Ascending aorta (tissue), 2 donors: ENCODE measurements around the gene BAD. TPM values are rescaled to one million over a fixed set of nuclear protein-coding genes. Genes with fewer than 3 reads are reported as not detected.

Source experiments
- DNase-seq, 2 donors: peaks; one replicate each; pipeline ENCODE4 v3.0.0-alpha.2; 2019; ENCODE audit warnings: low spot score in 2 of 2
- H3K27ac ChIP-seq, 2 donors: fragments of 200-600 bp; sonication (generic); one replicate each; pipeline ENCODE4 v1.5.1; 2016 to 2017; ENCODE audit warnings: mild to moderate bottlenecking in 1 of 2
- H3K27me3 ChIP-seq: fragments of 200-600 bp; sonication (generic); one replicate; pipeline ENCODE4 v1.5.1; 2017
- H3K36me3 ChIP-seq, 2 donors: fragments of 200-600 bp; sonication (generic); one replicate each; pipeline ENCODE4 v1.5.1; 2016
- H3K4me1 ChIP-seq, 2 donors: fragments of 200-600 bp; sonication (generic); one replicate each; pipeline ENCODE4 v1.5.1; 2016 to 2017; ENCODE audit warnings: mild to moderate bottlenecking in 1 of 2
- H3K4me3 ChIP-seq, 2 donors: fragments of 200-600 bp; sonication (generic); one replicate each; pipeline ENCODE4 v1.5.1; 2016 to 2017; ENCODE audit warnings: mild to moderate bottlenecking in 1 of 2
- H3K9me3 ChIP-seq, 2 donors: fragments of 200-600 bp; sonication (generic); one replicate each; pipeline ENCODE4 v1.5.1; 2016
- CTCF ChIP-seq, 3 experiments: fragments of 200-600 bp in 2 of 3; fragments of 450-650 bp in 1 of 3; sonication (generic) in 2 of 3; IDR thresholded peaks; one replicate each; pipeline ENCODE4 v1.5.1; 2016 to 2019; ENCODE audit warnings: antibody characterized with exemption in 3 of 3, mild to moderate bottlenecking in 1 of 3, moderate library complexity in 1 of 3
- intact Hi-C: fragments of 100-400 bp; cut with DNase I; formaldehyde crosslinking; loops from one replicate; pipeline ENCODE4 v1.15.1; 2023
- total RNA-seq: library from RNA; depleted of rRNA; stranded (reverse); fragments of >200 nt; gene quantifications from one replicate; pipeline ENCODE4 v1.1.0, GENCODE V29; 2016

BAD gene
- total RNA-seq, 1 donor from 2014 or later = 175 TPM

DNA sequence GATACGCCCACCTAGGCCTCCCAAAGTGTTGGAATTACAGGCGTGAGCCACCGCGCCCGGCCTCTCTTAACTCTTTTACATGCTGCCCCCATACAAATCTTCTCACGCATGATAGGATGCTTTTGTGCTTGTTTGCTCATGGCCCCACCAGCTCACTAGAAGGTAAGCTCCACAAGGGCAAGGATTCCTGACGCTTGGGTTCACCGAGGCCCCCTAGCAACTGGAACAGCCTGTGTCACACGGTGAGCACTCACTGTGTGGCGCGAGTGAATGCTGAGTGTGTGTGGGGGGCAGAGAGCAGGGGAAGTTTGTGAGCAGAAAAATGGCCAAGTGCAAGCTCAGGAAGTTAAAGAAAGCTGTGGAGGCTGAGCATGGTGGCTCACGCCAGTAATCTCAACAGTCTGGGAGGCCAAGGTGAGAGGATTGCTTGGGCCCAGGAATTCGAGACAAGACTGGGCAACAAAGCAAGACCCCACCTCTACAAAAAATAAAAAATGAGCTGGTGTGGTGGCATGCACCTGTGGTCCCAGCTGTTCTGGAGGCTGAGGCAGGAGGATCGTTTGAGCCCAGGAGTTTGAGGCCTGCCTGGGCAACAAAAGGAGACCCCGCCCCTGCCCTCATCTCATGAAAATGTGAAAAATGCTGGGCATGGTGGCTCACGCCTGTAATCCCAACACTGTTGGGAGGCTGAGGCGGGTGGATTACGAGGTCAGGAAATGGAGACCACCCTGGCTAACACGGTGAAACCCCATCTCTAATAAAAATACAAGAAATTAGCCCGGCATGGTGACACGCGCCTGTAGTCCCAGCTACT, 2.3 kb downstream of the BAD start:
- no peaks in the 10 kb centered on the region for H3K9me3 ChIP-seq
- H3K4me3 ChIP-seq = no peak overlapping the region
- DNase-seq = no peak
- no peak overlapping the region for H3K27ac ChIP-seq
- peaks cover 4 to 20% of the 10 kb centered on the region in 2 donors for H3K4me1 ChIP-seq
- no peak for TF ChIP-seq CTCF (IDR thresholded peaks at IDR 0.05)
- intact Hi-C loops = no loop called here
- H3K27me3 ChIP-seq = no peaks in the 10 kb centered on the region
- H3K36me3 ChIP-seq = peaks cover 8 to 30% of the 10 kb centered on the region in 2 donors

DNA sequence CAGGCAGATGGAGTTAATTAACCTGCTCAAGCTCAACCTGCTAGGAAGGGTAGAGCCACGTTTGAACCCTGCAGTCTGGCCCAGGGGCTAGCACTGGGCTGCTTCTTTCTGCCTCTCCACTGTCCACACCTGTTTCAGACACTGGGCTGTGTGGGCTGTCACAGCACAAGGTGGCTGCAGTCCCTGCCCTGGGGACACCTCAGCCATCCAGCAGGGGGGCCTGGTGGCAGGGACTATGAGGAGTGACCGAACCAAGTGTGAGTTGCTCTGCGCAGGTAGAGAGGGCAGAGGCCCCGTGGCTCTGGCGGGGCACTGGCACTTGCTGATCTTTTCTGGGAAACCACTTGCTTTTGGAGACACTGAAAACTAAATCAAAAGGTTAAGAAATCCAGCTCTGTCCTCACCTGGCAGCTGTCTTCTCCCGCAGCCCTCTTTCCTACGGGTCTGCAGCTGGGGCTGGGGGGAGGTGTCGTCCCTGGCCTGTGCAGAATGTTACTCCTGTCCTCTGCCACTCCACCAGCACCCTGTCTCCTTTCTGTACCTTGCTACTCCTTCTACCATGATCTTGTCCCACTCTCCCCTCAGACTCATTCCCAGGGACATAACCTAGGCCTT, 5.8 kb downstream of the BAD start:
- TF ChIP-seq CTCF (IDR thresholded peaks at IDR 0.05) = no peak
- peaks cover 13 to 42% of the 10 kb centered on the region in 2 donors for H3K36me3 ChIP-seq
- no peak overlapping the region for H3K27ac ChIP-seq

GRCh38 chr11:64276653-64277431, 7.6 kb downstream of the BAD start:
- H3K9me3 ChIP-seq = no peaks in the 10 kb centered on the region
- no peak overlapping the region for H3K4me3 ChIP-seq
- DNase-seq = no peak
- H3K27me3 ChIP-seq = no peaks in the 10 kb centered on the region
- peaks cover 13 to 39% of the 10 kb centered on the region in 2 donors for H3K36me3 ChIP-seq
- TF ChIP-seq CTCF (IDR thresholded peaks at IDR 0.05) = no peak
- peaks cover 1 to 4% of the 10 kb centered on the region in 2 donors for H3K4me1 ChIP-seq
- intact Hi-C loops = no loop called here
- no peak overlapping the region for H3K27ac ChIP-seq

More for the DNA sequence above, 5.8 kb downstream of the BAD start:
- H3K27me3 ChIP-seq = no peaks in the 10 kb centered on the region
- DNase-seq = no peak
- H3K9me3 ChIP-seq = no peaks in the 10 kb centered on the region
- H3K4me1 ChIP-seq = peaks cover 0 to 9% of the 10 kb centered on the region in 2 donors
- no peak overlapping the region for H3K4me3 ChIP-seq
- intact Hi-C loops = no loop called here

DNA sequence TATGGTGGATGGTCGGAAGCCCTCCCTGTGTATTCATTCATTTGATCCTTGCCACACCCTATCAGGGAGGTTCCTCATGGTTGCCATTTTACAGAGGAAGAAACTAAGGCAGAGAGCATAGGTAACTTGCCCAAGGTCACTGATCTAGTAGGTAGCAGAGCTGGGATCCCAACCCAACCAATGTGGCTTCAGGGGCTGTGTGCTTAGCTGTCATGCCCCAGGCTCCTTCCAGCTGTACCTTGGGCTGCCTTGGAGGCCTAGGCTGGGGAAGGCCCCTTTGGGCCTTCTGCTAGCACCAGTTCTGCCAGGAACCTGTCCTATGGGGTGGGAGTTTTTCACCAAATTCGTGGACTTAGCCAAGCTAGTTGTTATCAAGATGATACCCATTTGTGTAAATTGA, 8.6 kb downstream of the BAD start:
- Histone ChIP-seq H3K36me3 (peaks cover 13 to 35% of the 10 kb centered on the region in 2 donors), H3K9me3 (no peaks in the 10 kb centered on the region), H3K27me3 (no peaks in the 10 kb centered on the region), H3K27ac (no peak overlapping the region), H3K4me1 (peaks cover 5 to 9% of the 10 kb centered on the region in 2 donors), H3K4me3 (no peak overlapping the region)
- no peak for DNase-seq
- no peak for TF ChIP-seq CTCF (IDR thresholded peaks at IDR 0.05)
- intact Hi-C loops = no loop called here

- Histone ChIP-seq H3K27ac (no peak overlapping the region), H3K4me3 (no peak overlapping the region)
Measured at GRCh38 chr11:64275031-64275800, 9.2 kb downstream of the BAD start.

More at GRCh38 chr11:64275031-64275800, 9.2 kb downstream of the BAD start:
- peaks cover 13 to 34% of the 10 kb centered on the region in 2 donors for H3K36me3 ChIP-seq
- intact Hi-C loops = no loop called here
- no peaks in the 10 kb centered on the region for H3K27me3 ChIP-seq
- H3K9me3 ChIP-seq = no peaks in the 10 kb centered on the region
- H3K4me1 ChIP-seq = peaks cover 5 to 9% of the 10 kb centered on the region in 2 donors
- no peak for DNase-seq
- TF ChIP-seq CTCF (IDR thresholded peaks at IDR 0.05) = no peak
